Measurements from ENCODE around the gene ME1.
"Not testable (repeated sequence)": the region's sequence is repeated elsewhere in the genome, so short reads cannot be mapped to it uniquely, and the experiment has no call there.

The ME1 gene

GRCh38 chr6:83352424-83353061 is 78.3 kb downstream of the ME1 start:
- no peak for DNase-seq (ENCODE audit: low read depth)

- no peak for DNase-seq (ENCODE audit: low read depth)
Measured at GRCh38 chr6:83343121-83343520, 87.7 kb downstream of the ME1 start.

- no peak for DNase-seq (ENCODE audit: low read depth)
Measured at GRCh38 chr6:83341765-83342164, 89.1 kb downstream of the ME1 start.

- not testable (repeated sequence) for DNase-seq (ENCODE audit: low read depth)
Measured at GRCh38 chr6:83333916-83334315, 96.9 kb downstream of the ME1 start.

GRCh38 chr6:83333500-83333899 is 97.4 kb downstream of the ME1 start:
- DNase-seq (ENCODE audit: low read depth) = no peak

- DNase-seq (ENCODE audit: low read depth) = no peak
Measured at GRCh38 chr6:83314693-83315092, 116.2 kb downstream of the ME1 start.

- no peak for DNase-seq (ENCODE audit: low read depth)
Measured at GRCh38 chr6:83313882-83314281, 117.0 kb downstream of the ME1 start.

- no peak for DNase-seq (ENCODE audit: low read depth)
Measured at GRCh38 chr6:83311231-83311630, 119.6 kb downstream of the ME1 start.

- DNase-seq (ENCODE audit: low read depth) = no peak
Measured at GRCh38 chr6:83310046-83310445, 120.8 kb downstream of the ME1 start.

- DNase-seq (ENCODE audit: low read depth) = no peak
Measured at GRCh38 chr6:83309344-83309743, 121.5 kb downstream of the ME1 start.

- no peak for DNase-seq (ENCODE audit: low read depth)
Measured at GRCh38 chr6:83308833-83309232, 122.0 kb downstream of the ME1 start.

GRCh38 chr6:83307849-83308248 is 123.0 kb downstream of the ME1 start:
- DNase-seq (ENCODE audit: low read depth) = no peak

GRCh38 chr6:83303426-83303825 is 127.4 kb downstream of the ME1 start:
- no peak for DNase-seq (ENCODE audit: low read depth)

GRCh38 chr6:83294676-83295075 is 136.2 kb downstream of the ME1 start:
- no peak for DNase-seq (ENCODE audit: low read depth)

- no peak for DNase-seq (ENCODE audit: low read depth)
Measured at GRCh38 chr6:83292900-83293843, 137.7 kb downstream of the ME1 start.

GRCh38 chr6:83287298-83287697 is 143.6 kb downstream of the ME1 start:
- not testable (repeated sequence) for DNase-seq (ENCODE audit: low read depth)

GRCh38 chr6:83285917-83286316 is 144.9 kb downstream of the ME1 start:
- no peak for DNase-seq (ENCODE audit: low read depth)

GRCh38 chr6:83273596-83273995 is 157.3 kb downstream of the ME1 start:
- DNase-seq (ENCODE audit: low read depth) = no peak

GRCh38 chr6:83270971-83271719 is 159.7 kb downstream of the ME1 start:
- no peak for DNase-seq (ENCODE audit: low read depth)

- DNase-seq (ENCODE audit: low read depth) = no peak
Measured at GRCh38 chr6:83265384-83265783, 165.5 kb downstream of the ME1 start.

- DNase-seq (ENCODE audit: low read depth) = no peak
Measured at GRCh38 chr6:83260577-83260976, 170.3 kb downstream of the ME1 start.

- DNase-seq (ENCODE audit: low read depth) = no peak
Measured at GRCh38 chr6:83258517-83258916, 172.3 kb downstream of the ME1 start.

GRCh38 chr6:83257791-83258190 is 173.1 kb downstream of the ME1 start:
- no peak for DNase-seq (ENCODE audit: low read depth)

All from stimulated activated CD4-positive, alpha-beta T cell treated with anti-CD3 and anti-CD28 coated beads, Interleukin-2, amount 100 ng/mL, for 4 hours (primary cell).